Fibroblast of lung (primary cell): ENCODE results near the gene PHIP. TPM values are rescaled to one million over a fixed set of nuclear protein-coding genes. Genes with fewer than 3 reads are reported as not detected.

Experiments
- DNase-seq, 2 donors: peaks; one replicate each; pipeline versions ENCODE4 v3.0.0 to v3.0.0-alpha.2; 2010; ENCODE audit warnings: low read depth in 2 of 2
- H2AFZ ChIP-seq: 2 replicates; pipeline ENCODE4 v1.5.1; 2012; ENCODE audit warnings: low read length, control low read depth, inconsistent platforms
- H3K27ac ChIP-seq: 2 replicates; pipeline ENCODE4 v1.5.1; 2011; ENCODE audit warnings: low read length, control low read depth; ENCODE audit not compliant: insufficient read depth
- H3K27me3 ChIP-seq: 2 replicates; pipeline ENCODE4 v1.5.1; 2011; ENCODE audit warnings: mild to moderate bottlenecking, low read length; ENCODE audit not compliant: control insufficient read depth, insufficient read depth
- H3K36me3 ChIP-seq: 2 replicates; pipeline ENCODE4 v1.5.1; 2011; ENCODE audit warnings: low read length; ENCODE audit not compliant: control insufficient read depth, insufficient read depth
- H3K4me1 ChIP-seq: 2 replicates; pipeline ENCODE4 v1.5.1; 2011; ENCODE audit warnings: low read length; ENCODE audit not compliant: control insufficient read depth, insufficient read depth; ENCODE audit errors: extremely low read depth
- H3K4me2 ChIP-seq: 2 replicates; pipeline ENCODE4 v1.5.1; 2011; ENCODE audit warnings: low read length, control low read depth; ENCODE audit not compliant: insufficient read depth; ENCODE audit errors: extremely low read depth
- H3K4me3 ChIP-seq, 4 experiments: fragments of 200-600 bp in 1 of 4; sonication (generic) in 1 of 4; replicated peaks in 1 of 4; 2 replicates each; pipeline ENCODE4 v1.5.1; 2011 to 2016; ENCODE audit warnings: low read length in 4 of 4, low read depth in 3 of 4, mild to moderate bottlenecking in 3 of 4, control low read depth in 2 of 4, inconsistent platforms in 1 of 4, mixed read lengths in 1 of 4; ENCODE audit not compliant: insufficient read depth in 1 of 4; ENCODE audit errors: control extremely low read depth in 1 of 4
- H3K79me2 ChIP-seq: 2 replicates; pipeline ENCODE4 v1.5.1; 2012; ENCODE audit warnings: mild to moderate bottlenecking, low read length, inconsistent platforms; ENCODE audit not compliant: control insufficient read depth, insufficient read depth
- H3K9ac ChIP-seq: 2 replicates; pipeline ENCODE4 v1.5.1; 2011; ENCODE audit warnings: mild to moderate bottlenecking, low read length, control low read depth; ENCODE audit not compliant: insufficient read depth
- H3K9me3 ChIP-seq: 2 replicates; pipeline ENCODE4 v1.5.1; 2012; ENCODE audit warnings: low read depth, low read length; ENCODE audit not compliant: control insufficient read depth, insufficient read depth
- H4K20me1 ChIP-seq: 2 replicates; pipeline ENCODE4 v1.5.1; 2011; ENCODE audit warnings: low read length; ENCODE audit not compliant: control insufficient read depth, insufficient read depth; ENCODE audit errors: extremely low read depth
- CTCF ChIP-seq, 2 donors: IDR thresholded peaks in 1 of 2; conservative IDR thresholded peaks in 1 of 2; 1 replicate in 1 of 2; 2 replicates in 1 of 2; pipeline ENCODE4 v1.5.1; 2011 to 2012; ENCODE audit warnings: low read length in 2 of 2, control low read depth in 1 of 2, inconsistent platforms in 1 of 2, low read depth in 1 of 2, mild to moderate bottlenecking in 1 of 2
- EZH2 ChIP-seq: IDR thresholded peaks from 2 replicates; pipeline ENCODE4 v1.5.1; 2012; ENCODE audit warnings: low read length, control low read depth, mild to moderate bottlenecking; ENCODE audit errors: missing control alignments
- polyA plus RNA-seq, 2 donors: library from polyadenylated mRNA; depleted of rRNA in 1 of 2; stranded (reverse) in 1 of 2; unstranded in 1 of 2; fragments of >200 nt; gene quantifications; 2 replicates each; pipeline ENCODE4 v1.2.1, GENCODE V29; 2011 to 2012; ENCODE audit warnings: missing spikeins in 1 of 2
- total RNA-seq: library from RNA; depleted of rRNA; stranded (reverse); fragments of >200 nt; gene quantifications from 2 replicates; pipeline ENCODE4 v1.2.1, GENCODE V29; 2014

The PHIP gene
- total and polyA plus RNA-seq, 2 donors (not counting 1 experiment from before 2014, with no cell fraction given) = 6.7 to 26.1 TPM

GRCh38 chr6:78917788-78918187 lies 160.3 kb downstream of the PHIP start:
- TF ChIP-seq EZH2 = no peak
- no peak for TF ChIP-seq CTCF (conservative IDR thresholded peaks at IDR 0.05 in 1 of 2, IDR thresholded peaks at IDR 0.05 in 1 of 2; ENCODE audit: low read depth in 1 of 2, low read length in 2 of 2)
- Histone ChIP-seq H3K27me3 (no peaks in the 10 kb centered on the region), H2AFZ (no peak overlapping the region), H3K36me3 (no peaks in the 10 kb centered on the region), H3K9me3 (no peaks in the 10 kb centered on the region), H3K4me3 (no peak overlapping the region), H3K27ac (no peak overlapping the region), H3K9ac (no peak overlapping the region), H4K20me1 (no peaks in the 10 kb centered on the region), H3K79me2 (no peaks in the 10 kb centered on the region), H3K4me2 (no peak overlapping the region), H3K4me1 (no peaks in the 10 kb centered on the region)
- DNase-seq = no peak

GRCh38 chr6:78916411-78916810 lies 161.6 kb downstream of the PHIP start:
- Histone ChIP-seq H2AFZ (no peak overlapping the region), H4K20me1 (no peaks in the 10 kb centered on the region), H3K4me3 (no peak overlapping the region), H3K4me2 (no peak overlapping the region), H3K36me3 (no peaks in the 10 kb centered on the region), H3K27ac (no peak overlapping the region), H3K9me3 (no peaks in the 10 kb centered on the region), H3K27me3 (no peaks in the 10 kb centered on the region), H3K4me1 (no peaks in the 10 kb centered on the region), H3K9ac (no peak overlapping the region), H3K79me2 (no peaks in the 10 kb centered on the region)
- DNase-seq = no peak
- no peak for TF ChIP-seq EZH2

- Histone ChIP-seq H3K36me3 (no peaks in the 10 kb centered on the region), H3K27me3 (no peaks in the 10 kb centered on the region), H3K27ac (no peak overlapping the region), H3K4me2 (peak overlapping the region; percentile 55), H2AFZ (peak overlapping the region; percentile 82), H3K9ac (no peak overlapping the region), H3K4me3 (no peak overlapping the region), H3K9me3 (no peaks in the 10 kb centered on the region), H3K79me2 (no peaks in the 10 kb centered on the region), H4K20me1 (no peaks in the 10 kb centered on the region), H3K4me1 (no peaks in the 10 kb centered on the region)
- TF ChIP-seq CTCF (conservative IDR thresholded peaks at IDR 0.05 in 1 of 2, IDR thresholded peaks at IDR 0.05 in 1 of 2; ENCODE audit: low read depth in 1 of 2, low read length in 2 of 2) (no peak), EZH2 (no peak)
- DNase-seq = no peak
These were observed 166.7 kb downstream of the PHIP start for GRCh38 chr6:78911218-78911940.
